Common myeloid progenitor, CD34-positive (primary cell): ENCODE measurements around the gene PIK3CG.

Experiments used
- CTCF ChIA-PET: fragments of 350-600 bp; sonication (Branson Sonifier 250); formaldehyde crosslinking; loops from one replicate; lab custom pipeline; 2021; ENCODE audit warnings: antibody characterized with exemption; lab: Charles Lee
- POLR2A ChIA-PET: fragments of 350-600 bp; sonication (Branson Sonifier 250); formaldehyde crosslinking; loops from one replicate; lab custom pipeline; 2021; ENCODE audit warnings: antibody characterized with exemption; lab: Charles Lee
- DNase-seq, 3 donors: peaks; one replicate each; pipeline versions ENCODE4 v3.0.0 to v3.0.0-alpha.2; 2013
- H3K27ac ChIP-seq, 2 experiments: 1 replicate in 1 of 2; 2 replicates in 1 of 2; pipeline ENCODE4 v1.7.0; 2013; ENCODE audit warnings: inconsistent platforms in 2 of 2, low read length in 2 of 2, mild to moderate bottlenecking in 2 of 2, low read depth in 1 of 2, moderate library complexity in 1 of 2; ENCODE audit not compliant: severe bottlenecking in 2 of 2, insufficient read depth in 1 of 2, poor library complexity in 1 of 2
- H3K27me3 ChIP-seq, 5 experiments: replicated peaks in 2 of 5; 1 replicate in 3 of 5; 2 replicates in 2 of 5; pipeline versions ENCODE4 v1.6.1 to v1.7.0; 2013; ENCODE audit warnings: low read length in 4 of 5, mild to moderate bottlenecking in 2 of 5, moderate library complexity in 2 of 5, inconsistent platforms in 1 of 5; ENCODE audit not compliant: insufficient read depth in 5 of 5, control insufficient read depth in 4 of 5
- H3K36me3 ChIP-seq, 4 experiments: 1 replicate in 2 of 4; 2 replicates in 2 of 4; pipeline versions ENCODE4 v1.6.1 to v1.7.0; 2013; ENCODE audit warnings: low read length in 3 of 4, control low read depth in 1 of 4, mild to moderate bottlenecking in 1 of 4; ENCODE audit not compliant: control insufficient read depth in 4 of 4, insufficient read depth in 4 of 4
- H3K4me1 ChIP-seq, 4 experiments: 1 replicate in 3 of 4; 2 replicates in 1 of 4; pipeline versions ENCODE4 v1.6.1 to v1.7.1; 2013; ENCODE audit warnings: low read length in 3 of 4, mild to moderate bottlenecking in 3 of 4, control low read depth in 1 of 4, inconsistent platforms in 1 of 4, moderate library complexity in 1 of 4; ENCODE audit not compliant: control insufficient read depth in 4 of 4, insufficient read depth in 4 of 4; ENCODE audit errors: control extremely low read depth in 1 of 4
- H3K4me3 ChIP-seq, 7 experiments: 1 replicate in 4 of 7; 2 replicates in 3 of 7; pipeline versions ENCODE4 v1.5.1 to v1.7.0; 2013; ENCODE audit warnings: mild to moderate bottlenecking in 7 of 7, low read length in 6 of 7, moderate library complexity in 6 of 7, inconsistent platforms in 2 of 7, low read depth in 2 of 7, control low read depth in 1 of 7; ENCODE audit not compliant: insufficient read depth in 4 of 7, control insufficient read depth in 1 of 7; ENCODE audit errors: extremely low read depth in 1 of 7
- H3K9me3 ChIP-seq, 5 experiments: 1 replicate in 4 of 5; 2 replicates in 1 of 5; pipeline versions ENCODE4 v1.6.1 to v1.7.1; 2013; ENCODE audit warnings: low read length in 4 of 5, mild to moderate bottlenecking in 2 of 5, inconsistent platforms in 1 of 5, low read depth in 1 of 5, moderate library complexity in 1 of 5; ENCODE audit not compliant: control insufficient read depth in 4 of 5, insufficient read depth in 2 of 5; ENCODE audit errors: control extremely low read depth in 1 of 5
- WGBS: methylation state at CpG from one replicate; pipeline ENCODE4 v1.1.5; 2013; ENCODE audit not compliant: insufficient coverage; 5-methylcytosine and 5-hydroxymethylcytosine counted together

PIK3CG gene

DNA sequence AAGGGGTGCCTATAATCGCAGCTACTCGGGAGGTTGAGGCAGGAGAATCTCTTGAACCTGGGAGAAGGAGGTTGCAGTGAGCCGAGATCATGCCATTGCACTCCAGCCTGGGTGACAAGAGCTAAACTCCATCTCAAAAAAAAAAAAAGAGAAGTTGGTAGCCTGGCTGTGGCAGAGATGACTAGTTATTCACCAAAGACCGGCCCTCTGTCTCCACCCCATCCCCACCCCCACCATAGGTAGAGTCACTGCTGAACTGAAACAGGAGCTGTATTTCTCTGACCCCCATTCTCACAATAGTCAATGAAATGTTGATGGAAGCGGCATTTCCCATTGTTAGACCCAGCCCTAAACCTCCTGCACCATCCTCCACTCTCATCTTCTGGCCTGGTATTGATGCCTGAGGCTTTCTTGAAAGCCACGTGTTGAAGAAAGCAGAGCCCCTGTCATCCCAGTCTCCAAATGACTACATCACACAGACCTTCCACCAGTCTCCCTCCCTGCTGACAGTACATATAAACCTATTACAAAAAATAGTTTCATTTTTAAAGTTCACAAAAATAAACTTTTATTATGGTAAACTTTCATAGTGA lies 9.4 kb upstream of the PIK3CG start:
- CTCF ChIA-PET: no interaction called here
- Histone ChIP-seq H3K27me3 (no peaks in the 10 kb centered on the region), H3K27ac (no peak overlapping the region), H3K36me3 (no peaks in the 10 kb centered on the region), H3K9me3 (peaks cover 0 to 2% (median 0%) of the 10 kb centered on the region in 5 experiments), H3K4me3 (no peak overlapping the region), H3K4me1 (peaks cover 0 to 5% (median 3%) of the 10 kb centered on the region in 4 experiments)
- DNase-seq: no peak
- POLR2A ChIA-PET: no interaction called here
- WGBS: 87% methylated on average over 4 of the region's 6 CpGs

DNA sequence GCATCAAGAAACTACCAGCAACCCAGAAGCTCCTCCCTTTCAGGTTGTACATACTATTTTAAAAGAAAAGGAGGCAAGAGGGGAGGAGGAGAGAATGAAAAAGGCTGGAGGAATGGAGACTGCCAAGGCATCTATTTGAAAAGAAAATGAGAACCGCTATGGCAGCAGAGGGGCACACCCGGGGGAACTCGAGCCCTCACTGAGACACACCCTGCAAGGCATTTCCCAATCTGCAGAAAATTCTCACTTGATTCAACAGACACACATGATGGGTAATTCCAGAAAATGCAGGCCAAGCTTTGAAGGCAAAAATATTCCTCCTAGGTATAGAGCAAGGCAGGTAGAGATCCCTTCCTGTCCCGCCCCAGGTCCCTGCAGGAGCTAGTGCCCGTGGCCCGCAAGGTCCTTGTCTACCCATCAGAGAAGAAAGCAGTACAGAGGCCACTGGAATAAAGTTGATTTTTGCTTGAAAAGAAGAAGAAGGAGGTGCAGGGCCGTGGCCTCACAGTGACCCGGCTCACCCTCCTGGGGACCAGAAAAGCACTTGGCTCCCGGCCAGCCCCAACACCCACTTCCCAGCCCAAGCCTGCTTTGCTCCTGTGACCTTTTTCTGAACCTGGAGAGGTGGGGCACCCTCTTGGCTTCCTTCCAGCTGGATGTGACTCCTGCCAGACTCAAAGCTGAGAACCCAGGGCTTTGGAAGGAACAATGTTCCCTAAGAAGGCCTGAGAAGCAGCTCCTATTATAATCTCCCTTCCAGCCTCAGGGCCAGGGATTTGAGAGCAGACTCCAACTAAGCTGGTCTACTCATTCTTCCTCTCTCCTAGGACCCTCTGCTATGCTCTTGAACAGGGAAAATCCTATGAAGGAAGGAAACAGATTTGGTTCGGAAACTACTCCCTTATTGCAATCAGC lies 6.2 kb upstream of the PIK3CG start:
- Histone ChIP-seq H3K9me3 (peaks cover 0 to 2% (median 0%) of the 10 kb centered on the region in 5 experiments), H3K4me1 (peaks cover 10 to 27% (median 23%) of the 10 kb centered on the region in 4 experiments), H3K4me3 (no peak overlapping the region), H3K27me3 (no peaks in the 10 kb centered on the region), H3K27ac (peak overlapping the region in 1 of 2 experiments; percentile 60), H3K36me3 (no peaks in the 10 kb centered on the region)
- ChIA-PET CTCF (interaction anchor here (1.0 to 1.2 kb wide), 3 partner anchors 11 to 65 kb away, joined by 3 to 4 read pairs (median 3); no protein-coding TSS in a partner anchor), POLR2A (no interaction called here)
- WGBS: 71% methylated on average over 9 of the region's 10 CpGs
- peak in 2 of 3 donors; percentile 66 to 71 for DNase-seq

DNA sequence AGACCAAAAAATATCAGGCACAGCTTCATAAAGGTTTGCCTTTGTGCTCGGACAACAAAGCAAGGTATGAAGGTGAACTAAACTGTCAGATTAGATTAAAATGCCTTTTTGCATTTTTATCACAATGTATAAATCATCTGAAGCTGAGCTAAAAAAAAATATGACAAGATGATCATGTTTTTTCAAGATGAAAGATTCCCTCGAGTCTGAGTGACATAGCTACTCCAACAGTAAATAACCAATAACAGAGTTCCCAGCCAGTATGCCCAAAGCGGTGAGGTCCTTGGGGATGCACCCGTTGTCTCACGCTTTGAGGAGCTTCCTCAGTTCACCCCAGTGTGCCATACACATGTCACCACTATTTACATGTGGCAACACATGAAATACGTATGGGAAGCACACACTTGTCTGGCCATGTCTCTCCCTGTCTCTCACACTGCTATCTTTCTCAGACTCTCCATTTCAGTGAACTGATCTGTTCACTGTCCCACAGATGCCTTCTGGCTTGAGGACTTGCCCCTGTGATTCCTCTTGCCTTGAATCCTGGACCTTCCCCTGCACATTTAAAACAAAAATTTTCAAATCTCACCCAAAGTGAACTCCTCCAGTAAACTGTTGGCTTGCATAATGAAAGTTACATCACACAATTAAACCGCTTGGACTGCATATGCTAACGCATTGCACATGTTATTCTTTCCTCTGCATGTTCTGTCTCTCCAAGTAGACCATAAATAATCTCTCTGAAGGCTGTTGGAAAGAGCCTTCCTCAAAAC lies 2.6 kb upstream of the PIK3CG start:
- H3K4me1 ChIP-seq: peaks cover 24 to 54% (median 41%) of the 10 kb centered on the region in 4 experiments
- DNase-seq: peak in 2 of 3 donors; percentile 53 to 58
- POLR2A ChIA-PET: interaction anchor here (0.7 kb wide), 1 partner anchor 333 kb away, joined by 4 read pairs; no protein-coding TSS in a partner anchor
- H3K9me3 ChIP-seq: peaks cover 0 to 2% (median 0%) of the 10 kb centered on the region in 5 experiments
- peak overlapping the region in 1 of 2 experiments; percentile 93 for H3K27ac ChIP-seq
- CTCF ChIA-PET: no interaction called here
- peak overlapping the region in 1 of 7 experiments; percentile 45 for H3K4me3 ChIP-seq
- 72% methylated on average over 7 of the region's 8 CpGs for WGBS
- peaks cover 0 to 2% (median under 1%) of the 10 kb centered on the region in 4 experiments for H3K36me3 ChIP-seq
- no peaks in the 10 kb centered on the region for H3K27me3 ChIP-seq

DNA sequence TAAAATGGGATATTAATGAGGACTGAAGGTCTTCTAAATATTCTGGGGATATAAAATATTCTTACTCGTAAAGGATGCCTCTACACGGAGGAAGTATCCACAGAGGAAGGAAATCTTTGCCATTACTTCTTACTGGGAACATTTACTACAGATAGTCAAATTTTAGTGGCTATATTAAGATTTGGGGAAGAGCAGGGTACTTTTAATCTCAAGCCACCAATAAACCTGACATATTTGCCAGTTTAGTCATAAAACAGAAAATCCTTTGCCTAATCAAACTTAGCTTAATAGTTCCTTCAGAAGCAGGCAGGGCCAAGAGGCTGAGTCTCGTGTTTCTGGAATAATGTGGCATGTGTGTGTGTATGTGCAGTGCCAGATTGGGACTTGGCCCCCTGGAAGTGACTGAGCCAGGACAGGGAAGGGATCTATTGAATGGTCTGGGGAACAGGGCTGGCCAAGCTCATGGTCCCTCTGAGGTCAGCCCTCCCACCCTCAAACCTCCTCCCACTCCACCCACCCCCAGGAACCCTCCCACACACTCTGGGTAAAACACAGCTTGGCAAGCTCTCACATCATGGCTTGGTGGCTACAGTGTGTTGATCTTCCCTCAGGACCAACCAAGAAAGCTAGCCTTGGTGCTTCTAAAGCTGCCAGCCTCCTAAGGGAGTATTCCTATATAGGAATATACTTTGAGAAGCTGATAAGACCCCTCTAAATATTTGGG lies 1.6 kb upstream of the PIK3CG start:
- CTCF ChIA-PET: interaction anchor here (1.0 to 1.9 kb wide), 2 partner anchors 9 to 70 kb away, joined by 3 to 7 read pairs; no protein-coding TSS in a partner anchor
- H3K36me3 ChIP-seq: peaks cover 0 to 12% (median 10%) of the 10 kb centered on the region in 4 experiments
- no peak for DNase-seq
- peaks cover 0 to 2% (median 0%) of the 10 kb centered on the region in 5 experiments for H3K9me3 ChIP-seq
- POLR2A ChIA-PET: no interaction called here
- peak overlapping the region; percentile 81 to 93 for H3K27ac ChIP-seq
- peaks cover 24 to 56% (median 42%) of the 10 kb centered on the region in 4 experiments for H3K4me1 ChIP-seq
- H3K4me3 ChIP-seq: peak overlapping the region in 1 of 7 experiments; percentile 94
- WGBS: 100% methylated on average over 1 of the region's 3 CpGs
- no peaks in the 10 kb centered on the region for H3K27me3 ChIP-seq

DNA sequence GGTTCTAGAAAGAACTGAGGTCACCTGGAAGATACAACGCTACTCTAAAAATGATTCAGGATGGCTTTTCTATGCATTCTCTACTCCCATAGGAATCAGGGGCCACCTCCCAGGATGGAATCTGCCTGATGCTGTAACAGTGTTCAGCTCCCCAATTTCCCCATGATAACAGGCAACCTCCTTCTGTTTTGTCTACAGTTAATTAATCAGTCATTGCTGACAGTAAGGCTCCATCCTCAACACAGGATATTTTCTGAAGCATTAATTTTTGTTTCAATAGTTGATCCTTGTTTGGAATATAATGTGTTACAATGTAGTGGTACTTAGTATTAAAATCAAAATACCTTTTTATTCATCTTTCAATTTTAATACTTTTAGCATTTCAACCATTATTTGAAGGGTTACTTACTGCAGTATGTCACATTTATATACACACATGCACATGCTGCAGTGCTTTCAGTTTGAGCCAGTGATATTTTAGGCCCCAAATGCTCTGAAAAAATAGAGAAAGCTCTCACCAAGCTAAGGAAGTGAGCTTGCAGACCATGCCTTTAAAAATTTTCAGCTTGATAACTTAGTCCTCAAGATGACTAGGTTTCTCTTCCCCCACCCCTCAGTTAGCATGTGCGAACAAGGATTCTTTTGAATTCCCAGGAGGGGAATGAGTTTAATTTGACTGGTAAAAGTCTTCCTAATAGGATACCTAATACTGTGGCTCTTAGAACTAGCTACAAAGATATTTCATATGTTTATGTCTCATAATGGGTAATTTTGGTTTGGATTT lies 592 bp upstream of the PIK3CG start:
- peak overlapping the region in 6 of 7 experiments; percentile 80 to 97 (median 92) for H3K4me3 ChIP-seq
- H3K9me3 ChIP-seq: no peaks in the 10 kb centered on the region
- H3K27me3 ChIP-seq: no peaks in the 10 kb centered on the region
- peaks cover 9 to 22% (median 17%) of the 10 kb centered on the region in 4 experiments for H3K36me3 ChIP-seq
- H3K4me1 ChIP-seq: peaks cover 29 to 61% (median 39%) of the 10 kb centered on the region in 4 experiments
- ChIA-PET CTCF (interaction anchor here (0.6 to 1.9 kb wide), 4 partner anchors 10 to 76 kb away, joined by 3 to 7 read pairs (median 3); no protein-coding TSS in a partner anchor), POLR2A (no interaction called here)
- peak overlapping the region; percentile 81 to 93 for H3K27ac ChIP-seq
- 83% methylated on average over 1 of the region's 2 CpGs for WGBS
- peak in 2 of 3 donors; percentile 59 to 71 for DNase-seq
